Hair follicular keratinocyte (primary cell): ENCODE results near the gene OR1B1. TPM values are rescaled to one million over a fixed set of nuclear protein-coding genes. Genes with fewer than 3 reads are reported as not detected.

Experiments used
- total RNA-seq: library from RNA; depleted of rRNA; stranded (reverse); fragments of >200 nt; gene quantifications from 2 replicates; pipeline ENCODE4 v1.2.3, GENCODE V29; 2015

OR1B1 gene
- total RNA-seq: not detected in 2 replicates

DNA sequence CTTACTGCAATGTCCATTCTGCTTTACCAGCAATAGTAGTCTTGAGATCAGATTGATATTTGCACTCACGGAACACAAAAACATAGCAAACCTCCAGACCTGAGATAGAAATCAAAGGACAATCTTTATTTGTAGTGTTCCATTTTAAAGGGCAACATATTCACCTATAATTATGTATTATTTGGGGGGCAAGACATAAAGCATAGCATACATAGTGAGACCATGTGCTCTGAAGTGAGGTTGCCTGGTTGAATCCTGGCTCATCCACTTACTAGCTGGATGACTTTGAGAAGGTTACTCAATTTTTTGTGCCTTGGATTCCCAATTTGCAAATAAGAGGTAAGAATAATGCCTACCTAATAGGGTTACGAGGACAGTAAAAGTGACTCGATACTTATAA, at the start of gene OR1B1:
Gene OR1B1, minus strand, starts transcription at position 101 of the 400 bp plus-strand sequence.

DNA sequence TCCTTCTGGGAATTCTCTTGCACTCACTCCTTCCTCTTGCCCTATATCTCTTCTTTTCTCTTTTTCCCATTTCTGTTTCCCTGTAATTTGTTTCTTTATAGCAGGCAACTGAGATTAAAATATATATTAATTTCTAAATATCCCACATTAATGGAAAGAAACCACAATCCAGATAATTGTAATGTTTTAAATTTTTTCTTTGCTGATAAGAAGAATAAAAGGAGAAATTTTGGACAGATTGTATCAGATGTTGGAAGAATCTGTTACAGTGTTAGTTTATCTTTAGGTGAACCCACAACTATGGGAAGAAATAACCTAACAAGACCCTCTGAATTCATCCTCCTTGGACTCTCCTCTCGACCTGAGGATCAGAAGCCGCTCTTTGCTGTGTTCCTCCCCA, 4.0 kb upstream of the OR1B1 start, which contains the start of gene OR1L1:
Gene OR1L1, plus strand, starts transcription at position 301 of the 400 bp plus-strand sequence. Its CDS starts 0 bp downstream, at position 301.

DNA sequence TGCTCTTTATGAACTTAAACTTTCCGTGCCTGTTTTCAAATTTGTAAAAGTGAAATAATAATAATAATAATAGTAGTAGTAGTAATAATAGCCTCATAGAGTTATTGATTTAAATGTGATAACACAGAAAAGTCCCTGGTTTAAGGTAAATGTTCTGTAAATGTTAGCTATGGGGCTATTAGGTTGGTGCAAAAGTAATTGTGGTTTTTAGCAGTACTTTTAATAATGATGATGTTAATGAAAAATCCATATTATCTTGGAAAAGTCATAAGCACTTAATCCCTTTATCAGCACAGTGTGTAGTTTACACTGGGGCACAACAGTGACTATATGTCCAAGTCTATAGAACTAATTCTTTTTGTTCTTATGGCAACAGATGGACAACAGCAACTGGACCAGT, 43.1 kb downstream of the OR1B1 start, which contains the start of gene OR1Q1:
Gene OR1Q1, plus strand, starts transcription at position 377 of the 400 bp plus-strand sequence. Its CDS starts 0 bp downstream, at position 377.

DNA sequence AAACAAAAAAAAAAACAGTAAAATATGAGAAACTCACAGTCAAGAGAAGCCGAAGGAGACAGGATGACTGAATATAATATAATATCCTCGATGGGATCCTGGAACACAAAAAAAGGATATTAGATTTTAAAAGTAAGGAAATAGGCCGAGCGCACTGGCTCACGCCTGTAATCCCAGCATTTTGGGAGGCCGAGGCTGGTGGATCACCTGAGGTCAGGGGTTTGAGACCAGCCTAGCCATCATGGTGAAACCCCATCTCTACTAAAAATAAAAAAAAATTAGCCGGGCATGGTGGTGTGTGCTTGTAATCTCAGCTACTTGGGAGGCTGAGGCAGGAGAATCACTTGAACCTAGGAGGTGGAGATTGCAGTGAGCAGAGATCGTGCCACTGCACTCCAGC, 74.1 kb downstream of the OR1B1 start, which contains the start of gene OR1L8:
Gene OR1L8, minus strand, starts transcription at position 101 of the 400 bp plus-strand sequence. CDS start 14,907 bp downstream, outside the sequence.

Other genes starting within 250 kb of the OR1B1 start
- gene OR1J1, start 179.7 kb downstream of the OR1B1 start, total RNA-seq: not detected in 2 replicates
- not detected in 2 replicates for gene OR1J2, start 146.8 kb downstream of the OR1B1 start, total RNA-seq
- gene OR1J4, start 138.5 kb downstream of the OR1B1 start, total RNA-seq: not detected in 2 replicates
- not detected in 2 replicates for gene OR1N1, start 130.3 kb downstream of the OR1B1 start, total RNA-seq
- not detected in 2 replicates for gene OR1N2, start 104.5 kb downstream of the OR1B1 start, total RNA-seq
- gene OR1L8, start 74.2 kb downstream of the OR1B1 start, total RNA-seq: not detected in 2 replicates
- gene OR1Q1, start 42.9 kb downstream of the OR1B1 start, total RNA-seq: not detected in 2 replicates
- gene OR1L1, start 4.1 kb upstream of the OR1B1 start, total RNA-seq: not detected in 2 replicates
- gene OR1L3, start 17.5 kb upstream of the OR1B1 start, total RNA-seq: not detected in 2 replicates
- not detected in 2 replicates for gene OR1L4, start 66.4 kb upstream of the OR1B1 start, total RNA-seq
- gene OR1L6, start 84.7 kb upstream of the OR1B1 start, total RNA-seq: not detected in 2 replicates
- gene OR5C1, start 131.3 kb upstream of the OR1B1 start, total RNA-seq: not detected in 2 replicates
- not detected in 2 replicates for gene OR1K1, start 142.5 kb upstream of the OR1B1 start, total RNA-seq
- gene PDCL, start 171.0 kb upstream of the OR1B1 start, total RNA-seq: 13.9 and 14.1 TPM in 2 replicates
- 26.6 and 29.6 TPM in 2 replicates for gene RC3H2, start 247.7 kb upstream of the OR1B1 start, total RNA-seq